IPS DF 6.9 (cell line): ENCODE measurements around the gene XRCC4.

Source experiments
- DNase-seq: peaks from one replicate; pipeline ENCODE4 v3.0.0-alpha.2; 2013; ENCODE audit warnings: low read depth, low spot score
- H3K27ac ChIP-seq: one replicate; pipeline ENCODE4 v1.5.1; 2013; ENCODE audit warnings: low read length, control low read depth
- H3K27me3 ChIP-seq: 2 replicates; pipeline ENCODE4 v1.6.1; 2013; ENCODE audit warnings: mild to moderate bottlenecking, low read length; ENCODE audit not compliant: control insufficient read depth, insufficient read depth
- H3K36me3 ChIP-seq: 2 replicates; pipeline ENCODE4 v1.6.1; 2013; ENCODE audit warnings: low read length; ENCODE audit not compliant: control insufficient read depth, insufficient read depth
- H3K4me1 ChIP-seq: 2 replicates; pipeline ENCODE4 v1.6.1; 2013; ENCODE audit warnings: low read length; ENCODE audit not compliant: control insufficient read depth, insufficient read depth
- H3K4me3 ChIP-seq: 2 replicates; pipeline ENCODE4 v1.5.1; 2013; ENCODE audit warnings: mild to moderate bottlenecking, low read length
- H3K9me3 ChIP-seq: 2 replicates; pipeline ENCODE4 v1.6.1; 2013; ENCODE audit warnings: low read length, inconsistent platforms; ENCODE audit not compliant: control insufficient read depth, insufficient read depth
- WGBS: extraction: QIAGEN DNeasy Blood & Tissue Kit; methylation state at CpG from one replicate; pipeline ENCODE4 v1.1.7; 2013; ENCODE audit warnings: mixed read lengths, missing lambda C conversion rate; ENCODE audit not compliant: insufficient read length, insufficient coverage; 5-methylcytosine and 5-hydroxymethylcytosine counted together

Gene XRCC4

GRCh38 chr5:83294246-83294645, 216.9 kb downstream of the XRCC4 start:
- WGBS, result no CpG with 5 or more reads among the region's 2 CpGs
- Histone ChIP-seq H3K4me1 (no peaks in the 10 kb centered on the region; the same call in 1 of the 2 replicates), H3K9me3 (no peaks in the 10 kb centered on the region), H3K27me3 (no peaks in the 10 kb centered on the region), H3K4me3 (no peak overlapping the region), H3K27ac (no peak overlapping the region), H3K36me3 (no peaks in the 10 kb centered on the region)
- no peak for DNase-seq

GRCh38 chr5:83299353-83299752, 222.0 kb downstream of the XRCC4 start:
- no peaks in the 10 kb centered on the region for H3K9me3 ChIP-seq
- DNase-seq, result no peak
- H3K27ac ChIP-seq, result no peak overlapping the region
- no peak overlapping the region for H3K4me3 ChIP-seq
- no peaks in the 10 kb centered on the region for H3K36me3 ChIP-seq
- H3K4me1 ChIP-seq, result no peaks in the 10 kb centered on the region
- no CpG with 5 or more reads among the region's 2 CpGs for WGBS
- no peaks in the 10 kb centered on the region for H3K27me3 ChIP-seq

DNA sequence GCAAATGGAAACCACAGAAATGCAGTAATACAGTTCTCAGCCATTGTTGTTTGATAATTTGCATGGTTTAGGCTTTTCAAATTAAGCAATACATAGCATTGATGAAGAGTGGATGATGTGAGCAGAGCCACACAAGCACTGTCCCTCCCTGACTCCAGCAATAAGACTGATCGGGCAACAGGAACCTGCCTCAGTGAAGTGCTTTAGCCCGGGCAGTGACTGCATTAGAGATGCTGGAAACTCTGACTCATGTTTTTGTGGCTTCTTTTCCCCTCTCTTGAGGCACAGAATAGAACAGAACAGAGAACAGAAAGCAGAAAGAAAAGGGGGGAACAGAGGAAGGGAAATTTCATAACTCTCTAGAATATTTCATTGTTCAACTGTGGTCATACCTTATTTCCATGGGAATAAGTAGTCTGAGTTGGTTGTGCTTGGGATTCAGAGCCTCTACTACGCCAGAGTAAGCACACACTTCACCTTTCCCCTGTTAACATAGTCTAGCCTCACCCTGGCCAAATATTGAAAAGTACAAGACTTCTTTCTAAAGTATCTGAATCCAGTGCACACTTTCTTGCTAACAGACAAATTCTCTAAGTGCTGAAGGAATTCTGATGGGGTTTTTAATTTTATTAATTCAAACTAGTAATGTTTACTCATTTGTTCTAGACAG, 229.4 kb downstream of the XRCC4 start:
- Histone ChIP-seq H3K4me3 (no peak overlapping the region), H3K27me3 (no peaks in the 10 kb centered on the region), H3K4me1 (no peaks in the 10 kb centered on the region), H3K27ac (no peak overlapping the region), H3K36me3 (no peaks in the 10 kb centered on the region), H3K9me3 (no peaks in the 10 kb centered on the region)
- no peak for DNase-seq
- WGBS, result no CpG with 5 or more reads among the region's 3 CpGs

- no peak overlapping the region for H3K4me3 ChIP-seq
- no peaks in the 10 kb centered on the region for H3K36me3 ChIP-seq
- H3K27me3 ChIP-seq, result no peaks in the 10 kb centered on the region
- 100% methylated on average over 1 of the region's 2 CpGs for WGBS
- no peaks in the 10 kb centered on the region; the same call in 1 of the 2 replicates for H3K9me3 ChIP-seq
- no peaks in the 10 kb centered on the region for H3K4me1 ChIP-seq
- no peak overlapping the region for H3K27ac ChIP-seq
- DNase-seq, result no peak
Measured at GRCh38 chr5:83312663-83313062, 235.3 kb downstream of the XRCC4 start.

GRCh38 chr5:83313436-83313835, 236.1 kb downstream of the XRCC4 start:
- H3K4me3 ChIP-seq, result no peak overlapping the region
- no peak overlapping the region for H3K27ac ChIP-seq
- no peak for DNase-seq
- whole genome bisulfite sequencing, result no CpG with 5 or more reads among the region's 2 CpGs
- H3K4me1 ChIP-seq, result no peaks in the 10 kb centered on the region
- no peaks in the 10 kb centered on the region for H3K36me3 ChIP-seq
- H3K9me3 ChIP-seq, result no peaks in the 10 kb centered on the region; the same call in 1 of the 2 replicates
- H3K27me3 ChIP-seq, result no peaks in the 10 kb centered on the region

GRCh38 chr5:83321483-83322055, 244.2 kb downstream of the XRCC4 start:
- DNase-seq, result no peak
- Histone ChIP-seq H3K27me3 (no peaks in the 10 kb centered on the region), H3K4me3 (no peak overlapping the region), H3K4me1 (no peaks in the 10 kb centered on the region), H3K9me3 (no peaks in the 10 kb centered on the region), H3K27ac (no peak overlapping the region), H3K36me3 (no peaks in the 10 kb centered on the region)

GRCh38 chr5:83322273-83322924, 245.1 kb downstream of the XRCC4 start:
- DNase-seq, result no peak
- H3K4me3 ChIP-seq, result no peak overlapping the region
- H3K9me3 ChIP-seq, result no peaks in the 10 kb centered on the region
- no CpG with 5 or more reads among the region's 5 CpGs for WGBS
- no peaks in the 10 kb centered on the region for H3K27me3 ChIP-seq
- H3K36me3 ChIP-seq, result no peaks in the 10 kb centered on the region
- H3K4me1 ChIP-seq, result no peaks in the 10 kb centered on the region
- H3K27ac ChIP-seq, result no peak overlapping the region

GRCh38 chr5:83323557-83324180, 246.3 kb downstream of the XRCC4 start:
- no peaks in the 10 kb centered on the region for H3K9me3 ChIP-seq
- no peaks in the 10 kb centered on the region for H3K4me1 ChIP-seq
- H3K4me3 ChIP-seq, result no peak overlapping the region
- H3K36me3 ChIP-seq, result no peaks in the 10 kb centered on the region
- no peak overlapping the region for H3K27ac ChIP-seq
- no peaks in the 10 kb centered on the region for H3K27me3 ChIP-seq
- DNase-seq, result no peak

- DNase-seq, result no peak
- H3K9me3 ChIP-seq, result no peaks in the 10 kb centered on the region
- no CpG with 5 or more reads among the region's 2 CpGs for WGBS
- H3K4me3 ChIP-seq, result no peak overlapping the region
- no peaks in the 10 kb centered on the region for H3K36me3 ChIP-seq
- no peaks in the 10 kb centered on the region for H3K27me3 ChIP-seq
- no peak overlapping the region for H3K27ac ChIP-seq
- H3K4me1 ChIP-seq, result no peaks in the 10 kb centered on the region
Measured at GRCh38 chr5:83331842-83332241, 254.5 kb downstream of the XRCC4 start.

DNA sequence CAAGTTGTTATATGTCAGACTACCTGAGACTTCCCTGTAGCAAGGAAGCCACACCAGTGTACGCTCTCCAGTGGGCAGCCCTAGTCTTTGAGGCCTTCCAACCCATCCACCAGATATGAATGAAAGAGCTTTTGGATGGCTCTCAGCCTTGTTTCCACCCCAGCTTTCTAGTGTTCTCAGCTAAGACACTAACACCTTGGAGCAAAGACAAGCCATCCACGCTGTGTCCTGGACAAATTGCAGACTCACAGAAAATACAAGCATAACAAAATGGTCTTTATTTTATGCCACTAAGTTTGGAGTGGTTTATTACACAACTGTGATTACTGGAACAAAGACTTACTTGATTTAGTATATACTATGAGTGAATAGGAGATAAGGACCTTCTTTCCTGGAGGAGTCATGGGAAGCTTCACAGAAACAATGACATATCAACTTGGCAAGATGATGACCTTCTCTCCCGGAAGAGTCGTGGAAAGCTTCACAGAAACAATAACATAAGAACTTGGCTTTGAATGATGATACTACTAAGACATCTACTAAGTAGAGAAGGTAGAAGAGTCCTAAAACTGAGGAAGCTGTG, 260.2 kb downstream of the XRCC4 start:
- no peak overlapping the region for H3K27ac ChIP-seq
- H3K36me3 ChIP-seq, result no peaks in the 10 kb centered on the region
- H3K4me1 ChIP-seq, result no peaks in the 10 kb centered on the region
- no peaks in the 10 kb centered on the region for H3K9me3 ChIP-seq
- WGBS, result no CpG with 5 or more reads among the region's 4 CpGs
- H3K4me3 ChIP-seq, result no peak overlapping the region
- H3K27me3 ChIP-seq, result no peaks in the 10 kb centered on the region
- DNase-seq, result no peak
